A549 (cell line): ENCODE measurements around the gene LINGO3.

Experiments
- CTCF ChIP-seq: fragments of >200 bp; sonication (Bioruptor Twin); formaldehyde crosslinking; IDR thresholded peaks from 3 replicates; pipeline ENCODE4 v1.5.1; 2016
- ELK1 ChIP-seq: fragments of 150-350 bp; IDR thresholded peaks from 2 replicates; pipeline ENCODE4 v1.6.1; 2014; ENCODE audit warnings: low read depth, mild to moderate bottlenecking, low read length
- POLR2A ChIP-seq: IDR thresholded peaks from 2 replicates; pipeline ENCODE4 v1.6.1; 2012; ENCODE audit warnings: mild to moderate bottlenecking, low read length
- RAD21 ChIP-seq, 2 experiments: fragments of >200 bp in 1 of 2; sonication (Bioruptor Twin) in 1 of 2; formaldehyde crosslinking in 1 of 2; IDR thresholded peaks in 1 of 2; conservative IDR thresholded peaks in 1 of 2; 2 replicates in 1 of 2; 3 replicates in 1 of 2; pipeline ENCODE4 v1.6.1; 2012 to 2018; ENCODE audit warnings: inconsistent platforms in 1 of 2
- RCOR1 ChIP-seq: fragments of 150-350 bp; IDR thresholded peaks from 2 replicates; pipeline ENCODE4 v1.6.1; 2014; ENCODE audit warnings: antibody characterized with exemption, low read length, low read depth
- REST ChIP-seq: fragments of 200-600 bp; sonication (generic); IDR thresholded peaks from 2 replicates; pipeline ENCODE4 v1.6.1; 2016; ENCODE audit warnings: antibody characterized with exemption, mild to moderate bottlenecking, moderate library complexity
- RFX5 ChIP-seq: fragments of 450-650 bp; IDR thresholded peaks from 2 replicates; pipeline ENCODE4 v1.7.1; 2014; ENCODE audit warnings: antibody characterized with exemption, mild to moderate bottlenecking, moderate library complexity
- ZFP36 ChIP-seq: fragments of 450-650 bp; IDR thresholded peaks from 2 replicates; pipeline ENCODE4 v1.6.1; 2014; ENCODE audit warnings: borderline replicate concordance; ENCODE audit not compliant: partially characterized antibody
- ZNF302 ChIP-seq: fragments of 250-450 bp; sonication (Bioruptor Pico); IDR thresholded peaks from 2 replicates; pipeline ENCODE4 v1.9.0; 2021; ENCODE audit warnings: inconsistent platforms, mild to moderate bottlenecking, moderate library complexity

- no peak for TF ChIP-seq RFX5
- TF ChIP-seq CTCF: no peak
- TF ChIP-seq RAD21 (conservative IDR thresholded peaks at IDR 0.05 in 1 of 2, IDR thresholded peaks at IDR 0.05 in 1 of 2): no peak
- no peak for TF ChIP-seq POLR2A
- TF ChIP-seq ELK1: no peak
- no peak for TF ChIP-seq RCOR1
- TF ChIP-seq ZNF302 (CRISPR knock-in tag): no peak
- no peak for TF ChIP-seq ZFP36
- no peak for TF ChIP-seq REST
Observed at GRCh38 chr19:2340496-2341243, 32.7 kb upstream of the LINGO3 start.
